GM21825 (cell line): ENCODE measurements around the gene MANSC4.
A peak's percentile ranks its signal among the peaks of the same experiment; 100 is the strongest.

ENCODE experiments used
- ATAC-seq: cut with Tn5 transposase; IDR thresholded peaks from one replicate; pipeline ENCODE4 v1.9.1; 2021; ENCODE audit warnings: mild to moderate bottlenecking, moderate library complexity; ENCODE audit not compliant: unreplicated experiment

MANSC4 gene

GRCh38 chr12:27779920-27780611 lies at the start of gene MANSC4, which contains the start of gene KLHL42:
Gene MANSC4 (minus strand): TSS chr12:27780236. CDS start chr12:27771276, 8,960 bp downstream.
Gene KLHL42 (plus strand): TSS chr12:27780233. CDS start chr12:27780331, 98 bp downstream.
- peak; percentile 72 for ATAC-seq

DNA sequence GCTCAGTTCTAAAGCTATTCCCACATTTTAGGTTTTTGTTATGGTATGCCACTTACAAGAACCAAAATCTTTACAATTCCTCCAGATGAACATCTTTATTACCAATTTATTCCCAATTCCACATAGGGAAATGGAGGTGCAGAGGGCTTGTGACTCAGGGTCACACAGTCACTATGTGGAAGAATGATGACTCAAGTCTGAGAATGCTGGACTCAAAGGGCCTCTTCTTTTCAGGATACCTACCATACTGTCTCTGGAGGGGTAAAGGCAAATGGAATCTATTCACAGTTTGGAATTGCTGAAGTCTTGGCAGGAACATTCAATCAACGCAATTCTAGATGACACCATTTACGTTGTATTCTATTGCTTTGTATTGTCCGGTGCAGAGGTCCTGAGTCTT lies 48.2 kb upstream of the MANSC4 start:
- no peak for ATAC-seq

DNA sequence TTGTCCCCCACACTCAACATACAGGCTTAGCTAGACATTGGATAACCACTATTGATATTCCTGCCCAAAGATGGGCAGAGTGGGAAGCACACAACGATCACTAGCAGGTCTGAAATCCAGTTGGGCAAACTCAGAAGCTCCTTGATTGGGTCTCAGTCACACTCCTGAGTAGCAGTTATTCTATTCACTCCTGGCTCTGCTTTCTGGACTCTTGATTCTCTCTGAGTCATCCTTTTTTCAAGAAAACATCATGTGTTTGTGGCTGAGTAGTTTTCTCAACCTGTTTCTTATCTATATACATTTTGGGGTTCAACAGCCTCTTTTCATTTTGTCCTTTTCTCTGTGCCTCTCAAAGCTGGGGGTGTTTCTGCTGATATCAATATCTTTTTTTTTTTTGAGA lies 46.0 kb upstream of the MANSC4 start:
- no peak for ATAC-seq

- ATAC-seq: peak; percentile 67
Observed at GRCh38 chr12:27824126-27824842, 44.2 kb upstream of the MANSC4 start.

DNA sequence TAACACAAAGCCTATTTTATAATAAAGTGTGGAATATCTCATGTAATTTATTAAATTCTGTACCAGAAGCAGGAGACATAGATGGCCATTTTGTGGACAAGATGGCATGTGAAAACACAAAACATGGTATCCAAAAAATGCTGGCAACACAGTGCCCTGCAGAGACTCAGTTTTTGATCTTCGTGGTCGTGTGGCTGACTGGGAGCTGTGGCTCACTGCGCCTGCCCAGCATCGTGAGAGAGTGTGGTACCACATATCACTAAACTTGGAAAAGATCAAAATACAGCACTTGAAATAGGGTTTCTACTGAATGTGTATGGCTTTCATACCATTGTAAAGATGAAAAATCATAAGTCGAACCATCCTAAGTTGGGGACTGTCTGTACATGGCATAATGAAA lies 43.0 kb upstream of the MANSC4 start:
- no peak for ATAC-seq

DNA sequence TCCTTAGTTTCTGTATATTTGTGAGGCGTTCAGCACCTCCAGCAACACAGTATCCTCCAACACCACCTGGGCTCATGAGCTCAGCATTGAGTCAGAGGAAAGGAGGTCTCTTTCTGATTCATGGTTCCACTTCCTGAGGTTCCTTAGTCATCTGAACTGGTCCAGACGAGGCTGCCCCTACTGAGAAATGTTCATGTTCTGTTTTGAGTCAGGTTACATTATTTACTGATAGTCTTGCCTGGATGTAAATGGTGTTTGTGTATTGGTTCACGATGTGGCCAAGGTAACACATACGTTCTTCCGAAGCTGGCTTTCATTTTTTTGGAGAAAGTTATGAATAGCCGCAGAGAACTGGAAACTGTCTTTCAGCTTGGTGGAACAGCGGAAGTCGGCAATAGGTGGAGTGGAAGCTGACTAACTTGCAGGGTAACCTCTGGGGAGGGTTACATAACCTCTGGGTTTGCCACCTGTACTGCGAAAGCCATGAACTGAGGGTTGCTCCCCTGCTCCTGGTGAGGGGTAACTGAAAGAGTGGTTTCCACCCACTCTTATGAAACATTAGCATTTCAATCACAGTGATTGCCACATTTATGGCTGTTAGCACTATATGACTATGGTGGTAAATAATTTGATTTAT lies 42.2 kb upstream of the MANSC4 start:
- peak; percentile 71 for ATAC-seq

- ATAC-seq: peak; percentile 22
Observed at GRCh38 chr12:27821259-27821973, 41.4 kb upstream of the MANSC4 start.

DNA sequence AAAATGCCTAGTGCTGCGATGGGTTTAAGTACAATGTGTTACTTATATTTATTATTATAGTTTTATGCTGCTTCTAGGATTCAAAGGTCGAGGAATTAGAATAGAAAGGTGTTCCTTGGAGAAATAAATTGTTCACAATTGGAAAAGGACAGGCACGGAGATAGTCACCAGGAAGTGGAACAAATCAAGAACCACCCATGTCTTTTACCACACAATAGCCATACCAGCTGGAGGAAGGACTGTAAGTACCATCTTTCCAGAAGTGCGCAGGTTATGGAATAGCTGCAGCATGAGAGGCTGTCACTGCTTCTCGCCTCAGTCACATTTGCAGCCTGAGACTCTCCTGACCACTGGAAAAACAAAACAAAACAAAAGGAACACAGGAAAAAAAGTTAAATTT lies 40.5 kb upstream of the MANSC4 start:
- ATAC-seq: no peak

- no peak for ATAC-seq
Observed at GRCh38 chr12:27818401-27818918, 38.4 kb upstream of the MANSC4 start.

- ATAC-seq: no peak
Observed at GRCh38 chr12:27817766-27818165, 37.7 kb upstream of the MANSC4 start.

GRCh38 chr12:27814851-27815591 lies 35.0 kb upstream of the MANSC4 start:
- no peak for ATAC-seq

GRCh38 chr12:27814411-27814810 lies 34.4 kb upstream of the MANSC4 start:
- ATAC-seq: no peak

GRCh38 chr12:27812502-27812901 lies 32.5 kb upstream of the MANSC4 start:
- no peak for ATAC-seq

GRCh38 chr12:27810756-27811155 lies 30.7 kb upstream of the MANSC4 start:
- no peak for ATAC-seq

GRCh38 chr12:27808841-27809240 lies 28.8 kb upstream of the MANSC4 start:
- ATAC-seq: no peak

DNA sequence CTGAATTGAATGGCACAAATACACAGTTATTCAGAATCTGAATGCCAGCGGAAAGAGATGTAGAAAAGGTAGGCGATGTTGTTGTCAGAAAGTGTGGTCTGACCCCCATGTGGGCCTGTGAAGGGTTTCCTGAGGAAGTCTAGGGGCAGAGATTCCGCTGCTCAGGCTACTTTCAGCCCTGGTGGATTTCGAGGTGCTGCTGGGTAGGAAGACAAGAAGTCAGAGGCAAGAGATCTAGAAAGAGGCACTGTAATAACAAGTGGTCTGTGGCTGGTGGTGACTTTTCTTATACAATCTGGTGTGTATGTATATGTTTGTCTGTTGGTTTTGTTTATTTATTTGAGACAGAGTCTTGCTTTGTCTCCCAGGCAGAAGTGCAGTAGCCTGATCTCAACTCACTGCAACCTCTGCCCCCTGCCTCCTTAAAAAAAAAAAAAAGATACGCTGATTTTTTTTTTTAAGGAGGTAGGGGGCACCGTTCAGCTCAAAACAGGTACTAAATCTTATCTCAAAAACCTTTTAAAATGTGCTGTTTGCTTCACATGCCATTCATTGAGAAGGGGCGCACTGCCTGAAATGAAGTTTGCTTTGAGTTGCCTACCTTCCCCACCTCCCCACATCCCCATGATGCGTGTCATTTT lies 27.1 kb upstream of the MANSC4 start:
- ATAC-seq: no peak

DNA sequence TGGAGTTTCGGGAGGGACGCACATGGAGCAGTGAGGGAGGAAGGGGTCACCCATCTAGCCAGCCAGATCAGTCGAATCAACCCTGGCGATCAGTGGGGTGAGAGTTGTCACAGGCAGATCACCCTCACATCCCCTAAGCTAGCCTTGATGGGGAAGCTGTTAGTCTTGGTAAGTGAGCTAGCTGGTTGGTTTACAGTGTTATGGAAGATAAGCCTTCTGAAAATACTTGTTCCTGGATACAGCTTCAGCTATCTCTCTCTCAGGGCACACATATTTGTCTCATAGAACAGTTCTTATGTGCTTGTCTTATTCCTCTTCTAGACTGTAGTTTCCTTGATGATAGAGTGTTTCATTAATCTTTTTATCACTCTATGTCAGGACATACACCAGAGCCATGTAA lies 26.2 kb upstream of the MANSC4 start:
- no peak for ATAC-seq

GRCh38 chr12:27805238-27805637 lies 25.2 kb upstream of the MANSC4 start:
- no peak for ATAC-seq

- no peak for ATAC-seq
Observed at GRCh38 chr12:27802936-27803335, 22.9 kb upstream of the MANSC4 start.

DNA sequence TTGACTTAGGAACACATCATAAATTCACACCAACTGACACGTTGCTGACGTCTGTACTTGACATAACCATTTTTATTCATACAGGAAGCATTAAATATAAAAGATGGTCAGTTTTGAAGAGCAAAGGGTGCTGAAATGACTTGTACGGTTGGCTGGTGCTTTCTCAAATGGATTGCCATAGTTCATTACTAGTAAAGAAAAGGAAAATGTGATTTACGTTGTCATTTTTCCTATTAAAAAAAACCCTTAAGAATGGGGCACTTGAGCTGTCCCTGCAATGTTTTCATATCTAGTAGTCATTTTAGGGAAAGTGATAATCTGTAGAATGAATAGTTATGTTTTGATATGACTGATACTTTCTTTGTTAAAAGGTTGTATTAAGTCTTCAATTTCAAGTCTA lies 22.5 kb upstream of the MANSC4 start:
- ATAC-seq: no peak
